Neural progenitor cell (in vitro differentiated cells): ENCODE results near the gene RAX2. TPM values are rescaled to one million over a fixed set of nuclear protein-coding genes. Genes with fewer than 3 reads are reported as not detected.

Experiments used
- DNase-seq: peaks from one replicate; pipeline ENCODE4 v3.0.0-alpha.2; 2016; ENCODE audit warnings: low spot score
- H2AFZ ChIP-seq: fragments of 200-600 bp; sonication (generic); replicated peaks from 2 replicates; pipeline ENCODE4 v1.6.1; 2016; ENCODE audit warnings: antibody characterized with exemption
- H3F3A ChIP-seq: fragments of 200-600 bp; sonication (generic); 2 replicates; pipeline ENCODE4 v1.6.1; 2016; ENCODE audit warnings: antibody characterized with exemption, low read depth
- H3K27ac ChIP-seq: fragments of 200-600 bp; sonication (generic); 2 replicates; pipeline ENCODE4 v1.5.1; 2016; ENCODE audit warnings: mild to moderate bottlenecking
- H3K27me3 ChIP-seq: fragments of 200-600 bp; sonication (generic); 2 replicates; pipeline ENCODE4 v1.6.1; 2016; ENCODE audit warnings: mild to moderate bottlenecking, moderate library complexity
- H3K36me3 ChIP-seq: fragments of 200-600 bp; sonication (generic); 2 replicates; pipeline ENCODE4 v1.5.1; 2016
- H3K4me1 ChIP-seq: fragments of 200-600 bp; sonication (generic); 2 replicates; pipeline ENCODE4 v1.6.1; 2016; ENCODE audit warnings: mixed run types
- H3K4me2 ChIP-seq: fragments of 200-600 bp; sonication (generic); 2 replicates; pipeline ENCODE4 v1.6.1; 2016
- H3K4me3 ChIP-seq: fragments of 200-600 bp; sonication (generic); 2 replicates; pipeline ENCODE4 v1.5.1; 2016
- H3K79me2 ChIP-seq: fragments of 200-600 bp; sonication (generic); 2 replicates; pipeline ENCODE4 v1.6.1; 2016; ENCODE audit warnings: low read depth
- H3K9ac ChIP-seq: fragments of 200-600 bp; sonication (generic); 2 replicates; pipeline ENCODE4 v1.6.1; 2016
- H3K9me3 ChIP-seq: fragments of 200-600 bp; sonication (generic); 2 replicates; pipeline ENCODE4 v1.5.1; 2016; ENCODE audit warnings: low read depth
- H4K20me1 ChIP-seq: fragments of 200-600 bp; sonication (generic); 2 replicates; pipeline ENCODE4 v1.6.1; 2016; ENCODE audit warnings: low read depth
- H3K27ac Mint-ChIP-seq: 3 replicates; pipeline ENCODE4 v1.8.0; 2021; ENCODE audit warnings: mixed read lengths
- H3K27me3 Mint-ChIP-seq: 2 replicates; pipeline ENCODE4 v1.8.0; 2022; ENCODE audit warnings: low read depth, mild to moderate bottlenecking, inconsistent platforms, moderate library complexity, mixed read lengths; ENCODE audit not compliant: insufficient read depth
- H3K36me3 Mint-ChIP-seq: 3 replicates; pipeline ENCODE4 v1.8.0; 2021; ENCODE audit warnings: mixed read lengths
- H3K4me1 Mint-ChIP-seq: 3 replicates; pipeline ENCODE4 v1.8.0; 2021; ENCODE audit warnings: mixed read lengths
- H3K4me3 Mint-ChIP-seq: 3 replicates; pipeline ENCODE4 v1.8.0; 2021; ENCODE audit warnings: mild to moderate bottlenecking, moderate library complexity, mixed read lengths
- H3K9me3 Mint-ChIP-seq: 3 replicates; pipeline ENCODE4 v1.8.0; 2020; ENCODE audit warnings: mixed read lengths
- CTCF ChIP-seq: fragments of 200-600 bp; sonication (generic); IDR thresholded peaks from 2 replicates; pipeline ENCODE4 v1.5.1; 2017; ENCODE audit warnings: antibody characterized with exemption, mild to moderate bottlenecking
- EZH2 ChIP-seq: fragments of 200-600 bp; sonication (generic); IDR thresholded peaks from 2 replicates; pipeline ENCODE4 v1.6.1; 2017; ENCODE audit warnings: antibody characterized with exemption, mild to moderate bottlenecking, moderate library complexity
- EZH2phosphoT487 ChIP-seq: fragments of 200-600 bp; sonication (generic); IDR thresholded peaks from 2 replicates; pipeline ENCODE4 v1.6.1; 2017; ENCODE audit warnings: antibody characterized with exemption
- total RNA-seq: library from RNA; depleted of rRNA; stranded (reverse); fragments of >200 nt; gene quantifications from 2 replicates; pipeline ENCODE4 v1.2.3, GENCODE V29; 2015; ENCODE audit warnings: low replicate concordance

RAX2 gene
- total RNA-seq, 1 donor from 2014 or later = not detected

DNA sequence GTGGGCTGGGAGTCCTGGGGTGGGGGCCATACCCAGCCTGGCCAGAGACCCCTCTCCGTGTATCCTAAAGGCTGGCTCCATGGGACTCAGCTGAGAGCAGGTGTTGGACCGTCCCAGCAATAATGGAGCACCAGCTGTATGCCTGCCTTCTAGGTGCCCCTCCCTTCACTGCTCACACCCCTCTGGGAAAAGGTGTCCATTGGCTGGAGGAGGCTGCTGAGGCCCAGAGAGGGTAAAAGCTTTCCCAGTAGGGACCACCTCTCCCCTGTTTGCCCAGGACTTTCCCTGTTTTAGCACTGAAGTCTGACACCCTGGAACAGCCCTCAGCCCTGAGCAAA lies 3.3 kb upstream of the RAX2 start:
- Histone ChIP-seq H3K9me3 (no peaks in the 10 kb centered on the region), H3F3A (peaks cover 4% of the 10 kb centered on the region), H4K20me1 (no peaks in the 10 kb centered on the region), H2AFZ (no peak overlapping the region), H3K27me3 (no peaks in the 10 kb centered on the region), H3K36me3 (no peaks in the 10 kb centered on the region), H3K4me1 (peaks cover 14% of the 10 kb centered on the region), H3K4me2 (no peak overlapping the region), H3K27ac (no peak overlapping the region), H3K4me3 (no peak overlapping the region), H3K79me2 (no peaks in the 10 kb centered on the region), H3K9ac (no peak overlapping the region)
- Mint-ChIP-seq H3K27me3 (peaks cover 4% of the 10 kb centered on the region), H3K27ac (no peak overlapping the region), H3K9me3 (no peaks in the 10 kb centered on the region), H3K36me3 (no peaks in the 10 kb centered on the region), H3K4me1 (peaks cover 7% of the 10 kb centered on the region), H3K4me3 (no peak overlapping the region)
- TF ChIP-seq CTCF = no peak
- no peak for TF ChIP-seq EZH2
- no peak for TF ChIP-seq EZH2phosphoT487
- DNase-seq = no peak

DNA sequence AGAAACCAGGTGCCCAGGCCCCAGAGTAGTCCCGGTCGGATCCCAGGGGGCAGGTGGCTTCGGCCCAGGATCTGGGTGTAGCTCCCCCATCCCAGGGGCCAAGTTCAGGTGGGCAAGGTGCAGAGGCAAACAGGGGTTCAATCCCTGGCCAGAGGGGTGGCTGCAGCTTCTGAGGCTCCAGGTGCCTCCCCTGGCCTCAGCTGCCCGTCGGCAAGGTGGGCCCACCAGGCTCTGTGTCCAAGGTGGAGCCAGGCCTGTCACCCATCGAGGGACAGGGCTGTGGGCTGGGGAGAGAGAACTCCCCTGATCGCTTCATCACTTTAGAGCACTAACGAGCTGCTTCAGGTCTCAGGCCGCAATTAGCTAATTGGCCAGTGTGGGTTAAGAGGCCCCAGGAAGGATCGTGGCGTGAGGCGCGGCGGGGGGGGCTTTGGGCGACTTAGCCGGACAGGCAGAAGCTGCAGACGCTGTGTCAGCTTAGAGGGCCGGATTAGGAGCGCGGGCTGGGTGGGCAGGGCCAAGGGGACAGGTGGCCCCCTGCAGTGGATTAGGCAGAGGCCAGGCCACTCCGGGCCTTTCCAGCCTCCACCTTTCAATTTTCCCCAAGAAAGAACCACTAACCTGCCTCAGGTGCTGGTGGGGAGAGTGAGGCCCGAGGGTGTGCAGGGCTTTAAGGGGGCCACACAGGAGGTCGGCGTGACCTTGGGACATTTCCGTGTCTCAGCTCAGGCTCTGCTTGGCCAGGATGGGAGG lies 2.8 kb upstream of the RAX2 start:
- H3K4me1 Mint-ChIP-seq = peaks cover 7% of the 10 kb centered on the region
- no peaks in the 10 kb centered on the region for H3K36me3 Mint-ChIP-seq
- TF ChIP-seq EZH2phosphoT487 (no peak), EZH2 (no peak), CTCF (no peak)
- no peak overlapping the region for H3K4me3 ChIP-seq
- peak; percentile 57 for DNase-seq
- peak overlapping the region; percentile 1 for H3K27ac Mint-ChIP-seq
- no peak overlapping the region for H2AFZ ChIP-seq
- H3K4me3 Mint-ChIP-seq = no peak overlapping the region
- H4K20me1 ChIP-seq = no peaks in the 10 kb centered on the region
- peaks cover 4% of the 10 kb centered on the region for H3K27me3 Mint-ChIP-seq
- H3K9ac ChIP-seq = no peak overlapping the region
- peaks cover 14% of the 10 kb centered on the region for H3K4me1 ChIP-seq
- H3K27ac ChIP-seq = no peak overlapping the region
- H3K27me3 ChIP-seq = no peaks in the 10 kb centered on the region
- no peaks in the 10 kb centered on the region for H3K9me3 ChIP-seq
- H3K36me3 ChIP-seq = no peaks in the 10 kb centered on the region
- H3K4me2 ChIP-seq = no peak overlapping the region
- H3F3A ChIP-seq = peaks cover 4% of the 10 kb centered on the region
- no peaks in the 10 kb centered on the region for H3K9me3 Mint-ChIP-seq
- no peaks in the 10 kb centered on the region for H3K79me2 ChIP-seq

GRCh38 chr19:3773814-3774515 lies 1.9 kb upstream of the RAX2 start:
- peaks cover 4% of the 10 kb centered on the region for H3F3A ChIP-seq
- TF ChIP-seq EZH2phosphoT487 (no peak), CTCF (no peak), EZH2 (no peak)
- no peak overlapping the region for H3K4me2 ChIP-seq
- H3K27ac ChIP-seq = no peak overlapping the region
- Mint-ChIP-seq H3K27me3 (peaks cover 5% of the 10 kb centered on the region), H3K27ac (peak overlapping the region; percentile 36), H3K4me1 (peaks cover 8% of the 10 kb centered on the region), H3K36me3 (peaks cover under 1% of the 10 kb centered on the region), H3K4me3 (peak overlapping the region; percentile 11), H3K9me3 (no peaks in the 10 kb centered on the region)
- H4K20me1 ChIP-seq = no peaks in the 10 kb centered on the region
- no peaks in the 10 kb centered on the region for H3K79me2 ChIP-seq
- H3K27me3 ChIP-seq = no peaks in the 10 kb centered on the region
- H3K36me3 ChIP-seq = no peaks in the 10 kb centered on the region
- H3K4me3 ChIP-seq = no peak overlapping the region
- peaks cover 14% of the 10 kb centered on the region for H3K4me1 ChIP-seq
- H3K9ac ChIP-seq = no peak overlapping the region
- H3K9me3 ChIP-seq = no peaks in the 10 kb centered on the region
- H2AFZ ChIP-seq = no peak overlapping the region
- DNase-seq = no peak
